ENCODE results near the gene LAMTOR3. TPM values are rescaled to one million over a fixed set of nuclear protein-coding genes. Genes with fewer than 3 reads are reported as not detected.

The LAMTOR3 gene
- total and polyA plus RNA-seq, 2 donors (not counting 1 experiment from before 2014, with no cell fraction given): 24.1 to 95.5 TPM

DNA sequence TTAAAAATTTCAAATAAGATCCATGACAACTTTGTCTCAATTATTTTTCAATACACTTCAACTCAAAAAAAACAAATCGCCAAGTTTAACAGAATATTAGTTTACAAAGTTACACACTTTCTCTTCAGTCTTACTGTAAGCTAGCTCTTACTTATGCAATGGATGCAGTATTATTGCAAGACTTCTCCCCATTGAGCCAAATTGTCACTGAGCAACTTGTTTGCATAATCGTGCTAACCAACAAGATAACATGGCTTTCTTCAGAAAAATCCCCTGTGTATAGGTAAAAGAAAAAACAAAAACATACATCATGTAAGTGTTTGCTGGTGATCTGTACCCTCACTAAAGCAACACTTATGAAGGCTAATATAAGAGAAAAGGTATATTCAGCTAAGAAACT, 33.3 kb upstream of the LAMTOR3 start:
- Histone ChIP-seq H3K9ac (ENCODE audit: insufficient read depth, low read length) (no peak overlapping the region), H2AFZ (ENCODE audit: low read length) (no peak overlapping the region), H4K20me1 (ENCODE audit: control insufficient read depth, extremely low read depth, insufficient read depth, low read length) (no peaks in the 10 kb centered on the region), H3K4me3 (replicated peaks in 1 of 4; ENCODE audit: control extremely low read depth in 1 of 4, insufficient read depth in 1 of 4, low read depth in 3 of 4, low read length in 4 of 4) (no peak overlapping the region), H3K27me3 (ENCODE audit: control insufficient read depth, insufficient read depth, low read length) (no peaks in the 10 kb centered on the region), H3K36me3 (ENCODE audit: control insufficient read depth, insufficient read depth, low read length) (peaks cover 2% of the 10 kb centered on the region), H3K79me2 (ENCODE audit: control insufficient read depth, insufficient read depth, low read length) (peaks cover 21% of the 10 kb centered on the region), H3K9me3 (ENCODE audit: control insufficient read depth, insufficient read depth, low read depth, low read length) (no peaks in the 10 kb centered on the region), H3K4me2 (ENCODE audit: extremely low read depth, insufficient read depth, low read length) (no peak overlapping the region), H3K27ac (ENCODE audit: insufficient read depth, low read length) (no peak overlapping the region), H3K4me1 (ENCODE audit: control insufficient read depth, extremely low read depth, insufficient read depth, low read length) (no peaks in the 10 kb centered on the region)
- DNase-seq (ENCODE audit: low read depth in 2 of 2): peak in 1 of 2 donors; percentile 22
- TF ChIP-seq, protein P1, sequence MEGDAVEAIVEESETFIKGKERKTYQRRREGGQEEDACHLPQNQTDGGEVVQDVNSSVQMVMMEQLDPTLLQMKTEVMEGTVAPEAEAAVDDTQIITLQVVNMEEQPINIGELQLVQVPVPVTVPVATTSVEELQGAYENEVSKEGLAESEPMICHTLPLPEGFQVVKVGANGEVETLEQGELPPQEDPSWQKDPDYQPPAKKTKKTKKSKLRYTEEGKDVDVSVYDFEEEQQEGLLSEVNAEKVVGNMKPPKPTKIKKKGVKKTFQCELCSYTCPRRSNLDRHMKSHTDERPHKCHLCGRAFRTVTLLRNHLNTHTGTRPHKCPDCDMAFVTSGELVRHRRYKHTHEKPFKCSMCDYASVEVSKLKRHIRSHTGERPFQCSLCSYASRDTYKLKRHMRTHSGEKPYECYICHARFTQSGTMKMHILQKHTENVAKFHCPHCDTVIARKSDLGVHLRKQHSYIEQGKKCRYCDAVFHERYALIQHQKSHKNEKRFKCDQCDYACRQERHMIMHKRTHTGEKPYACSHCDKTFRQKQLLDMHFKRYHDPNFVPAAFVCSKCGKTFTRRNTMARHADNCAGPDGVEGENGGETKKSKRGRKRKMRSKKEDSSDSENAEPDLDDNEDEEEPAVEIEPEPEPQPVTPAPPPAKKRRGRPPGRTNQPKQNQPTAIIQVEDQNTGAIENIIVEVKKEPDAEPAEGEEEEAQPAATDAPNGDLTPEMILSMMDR (conservative IDR thresholded peaks at IDR 0.05 in 1 of 2, IDR thresholded peaks at IDR 0.05 in 1 of 2; ENCODE audit: low read depth in 1 of 2, low read length in 2 of 2): no peak
- no peak for TF ChIP-seq EZH2 (IDR thresholded peaks at IDR 0.05; ENCODE audit: low read length, missing control alignments)

DNA sequence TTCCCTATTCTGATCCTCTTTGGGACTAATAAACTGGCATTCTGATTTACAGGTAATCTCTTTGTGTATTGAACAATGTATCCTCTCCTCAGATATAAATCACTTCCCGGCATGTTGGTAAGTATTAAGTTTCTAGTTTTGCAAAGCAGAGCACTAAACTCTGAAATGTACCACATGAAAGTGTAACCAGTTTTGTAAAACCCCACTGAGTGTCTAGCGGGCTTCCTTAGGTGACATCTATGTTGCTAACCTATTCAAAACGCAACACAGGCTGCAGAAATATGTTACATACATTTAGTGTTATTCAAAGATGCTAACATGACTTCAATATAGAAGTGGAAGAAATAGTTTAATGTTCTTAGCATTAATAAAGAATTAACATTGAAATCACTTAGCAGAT, 26.9 kb upstream of the LAMTOR3 start:
- H3K4me3 ChIP-seq (replicated peaks in 1 of 4; ENCODE audit: control extremely low read depth in 1 of 4, insufficient read depth in 1 of 4, low read depth in 3 of 4, low read length in 4 of 4): no peak overlapping the region
- H3K4me2 ChIP-seq (ENCODE audit: extremely low read depth, insufficient read depth, low read length): no peak overlapping the region
- no peaks in the 10 kb centered on the region for H3K79me2 ChIP-seq (ENCODE audit: control insufficient read depth, insufficient read depth, low read length)
- H3K9ac ChIP-seq (ENCODE audit: insufficient read depth, low read length): no peak overlapping the region
- no peaks in the 10 kb centered on the region for H4K20me1 ChIP-seq (ENCODE audit: control insufficient read depth, extremely low read depth, insufficient read depth, low read length)
- no peak for DNase-seq (ENCODE audit: low read depth in 2 of 2)
- no peak for TF ChIP-seq EZH2 (IDR thresholded peaks at IDR 0.05; ENCODE audit: low read length, missing control alignments)
- TF ChIP-seq, protein P1 (conservative IDR thresholded peaks at IDR 0.05 in 1 of 2, IDR thresholded peaks at IDR 0.05 in 1 of 2; ENCODE audit: low read depth in 1 of 2, low read length in 2 of 2): no peak
- no peak overlapping the region for H2AFZ ChIP-seq (ENCODE audit: low read length)
- H3K27ac ChIP-seq (ENCODE audit: insufficient read depth, low read length): no peak overlapping the region
- H3K4me1 ChIP-seq (ENCODE audit: control insufficient read depth, extremely low read depth, insufficient read depth, low read length): no peaks in the 10 kb centered on the region
- H3K9me3 ChIP-seq (ENCODE audit: control insufficient read depth, insufficient read depth, low read depth, low read length): no peaks in the 10 kb centered on the region
- H3K27me3 ChIP-seq (ENCODE audit: control insufficient read depth, insufficient read depth, low read length): no peaks in the 10 kb centered on the region
- no peaks in the 10 kb centered on the region for H3K36me3 ChIP-seq (ENCODE audit: control insufficient read depth, insufficient read depth, low read length)

DNA sequence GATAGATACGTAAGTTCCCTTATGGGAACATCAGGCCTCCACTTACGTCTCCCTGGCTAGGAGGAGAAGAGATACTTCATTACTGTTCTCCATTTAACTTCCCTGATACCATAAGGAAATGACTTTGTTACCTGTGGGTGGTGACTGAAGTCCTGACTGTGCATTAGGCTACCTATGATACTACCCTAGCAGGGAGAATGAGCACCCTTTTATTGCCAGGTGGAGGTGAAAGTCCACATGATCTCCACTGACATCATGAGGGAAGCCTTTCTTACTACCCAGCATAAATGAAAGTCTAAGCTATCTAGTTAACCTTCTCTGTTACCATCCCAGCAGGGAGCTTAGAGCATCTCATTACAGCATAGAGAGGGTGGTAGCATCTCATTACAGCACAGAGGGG, 24.4 kb upstream of the LAMTOR3 start:
- H3K4me2 ChIP-seq (ENCODE audit: extremely low read depth, insufficient read depth, low read length): no peak overlapping the region
- H3K4me1 ChIP-seq (ENCODE audit: control insufficient read depth, extremely low read depth, insufficient read depth, low read length): no peaks in the 10 kb centered on the region
- no peaks in the 10 kb centered on the region for H4K20me1 ChIP-seq (ENCODE audit: control insufficient read depth, extremely low read depth, insufficient read depth, low read length)
- H2AFZ ChIP-seq (ENCODE audit: low read length): no peak overlapping the region
- no peaks in the 10 kb centered on the region for H3K27me3 ChIP-seq (ENCODE audit: control insufficient read depth, insufficient read depth, low read length)
- H3K36me3 ChIP-seq (ENCODE audit: control insufficient read depth, insufficient read depth, low read length): no peaks in the 10 kb centered on the region
- no peak overlapping the region for H3K27ac ChIP-seq (ENCODE audit: insufficient read depth, low read length)
- DNase-seq (ENCODE audit: low read depth in 2 of 2): no peak
- H3K79me2 ChIP-seq (ENCODE audit: control insufficient read depth, insufficient read depth, low read length): no peaks in the 10 kb centered on the region
- TF ChIP-seq EZH2 (IDR thresholded peaks at IDR 0.05; ENCODE audit: low read length, missing control alignments): no peak
- TF ChIP-seq, protein P1 (conservative IDR thresholded peaks at IDR 0.05 in 1 of 2, IDR thresholded peaks at IDR 0.05 in 1 of 2; ENCODE audit: low read depth in 1 of 2, low read length in 2 of 2): no peak
- no peaks in the 10 kb centered on the region for H3K9me3 ChIP-seq (ENCODE audit: control insufficient read depth, insufficient read depth, low read depth, low read length)
- H3K9ac ChIP-seq (ENCODE audit: insufficient read depth, low read length): no peak overlapping the region
- no peak overlapping the region for H3K4me3 ChIP-seq (replicated peaks in 1 of 4; ENCODE audit: control extremely low read depth in 1 of 4, insufficient read depth in 1 of 4, low read depth in 3 of 4, low read length in 4 of 4)
